Colon (tissue), 2 donors: ENCODE data around the gene VWF.
"Not testable (repeated sequence)": the region's sequence is repeated elsewhere in the genome, so short reads cannot be mapped to it uniquely, and the experiment has no call there.

ENCODE experiments used
- FAIRE-seq: peaks from 2 replicates; lab custom pipeline; 2012; peaks lifted over from hg19 to GRCh38; lab: Jason Lieb, UNC
- donor health status: control.
- donor health status: control.

Gene VWF

DNA sequence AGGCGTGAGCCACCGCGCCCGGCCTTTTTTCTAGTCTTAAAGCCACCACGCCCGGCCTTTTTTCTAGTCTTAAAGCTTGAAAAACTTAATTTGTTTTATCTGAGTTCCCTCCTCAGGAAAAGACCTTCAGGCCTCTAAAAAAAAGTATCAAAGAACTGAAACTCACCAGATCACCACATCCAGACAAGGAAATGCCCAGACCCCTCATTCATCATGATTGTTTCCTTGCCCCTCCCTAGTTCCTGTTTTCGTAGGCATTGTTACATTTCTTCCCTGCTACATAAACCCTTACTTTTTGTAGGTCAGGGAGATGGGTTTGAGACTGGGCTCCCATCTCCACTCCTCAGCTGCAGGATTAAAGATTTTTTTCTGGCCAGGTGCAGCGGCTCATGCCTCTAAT lies 21.1 kb upstream of the VWF start:
- FAIRE-seq = no peak

DNA sequence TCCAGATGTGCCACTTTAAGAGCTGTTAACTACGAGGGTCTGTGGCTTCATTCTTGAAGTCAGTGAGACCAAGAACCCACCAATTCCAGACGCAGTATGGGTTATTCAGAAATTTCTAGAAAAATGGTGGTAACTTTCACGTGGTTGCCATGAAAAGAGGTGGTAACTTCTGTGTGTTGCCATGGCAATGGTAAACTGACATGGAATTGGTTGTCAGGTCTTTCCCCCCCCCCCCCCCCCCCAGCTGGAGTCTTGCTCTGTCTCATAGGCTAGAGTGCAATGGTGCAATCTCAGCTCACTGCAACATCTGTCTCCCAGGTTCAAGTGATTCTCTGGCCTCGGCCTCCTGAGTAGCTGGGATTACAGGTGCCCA lies 18.8 kb upstream of the VWF start:
- no peak for FAIRE-seq

DNA sequence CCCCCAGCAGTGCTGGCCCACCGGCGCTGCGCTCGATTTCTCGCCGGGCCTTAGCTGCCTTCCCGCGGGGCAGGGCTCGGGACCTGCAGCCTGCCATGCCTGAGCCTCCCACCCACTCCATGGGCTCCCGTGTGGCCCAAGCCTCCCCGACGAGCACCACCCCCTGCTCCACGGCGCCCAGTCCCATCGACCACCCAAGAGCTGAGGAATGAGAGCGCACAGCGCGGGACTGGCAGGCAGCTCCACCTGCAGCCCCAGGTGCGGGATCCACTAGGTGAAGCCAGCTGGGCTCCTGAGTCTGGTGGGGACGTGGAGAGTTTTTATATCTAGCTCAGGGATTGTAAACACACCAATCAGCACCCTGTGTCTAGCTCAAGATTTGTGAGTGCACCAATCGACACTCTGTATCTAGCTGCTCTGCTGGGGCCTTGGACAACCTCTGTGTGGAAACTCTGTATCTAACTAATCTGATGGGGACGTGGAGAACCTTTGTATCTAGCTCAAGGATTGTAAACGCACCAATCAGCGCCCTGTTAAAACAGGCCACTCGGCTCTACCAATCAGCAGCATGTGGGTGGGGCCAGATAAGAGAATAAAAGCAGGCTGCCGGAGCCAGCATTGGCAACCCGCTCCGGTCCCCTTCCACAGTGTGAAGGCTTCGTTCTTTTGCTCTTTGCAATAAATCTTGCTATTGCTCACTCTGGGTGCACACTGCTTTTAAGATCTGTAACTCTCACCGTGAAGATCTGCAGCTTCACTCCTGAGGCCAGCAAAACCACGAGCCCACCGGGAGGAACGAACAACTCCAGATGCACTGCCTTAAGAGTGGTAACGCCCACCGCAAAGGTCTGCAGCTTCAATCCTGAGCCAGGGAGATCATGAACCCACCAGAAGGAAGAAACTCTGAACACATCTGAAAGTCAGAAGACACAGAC lies 18.2 kb upstream of the VWF start:
- FAIRE-seq = not testable (repeated sequence)

DNA sequence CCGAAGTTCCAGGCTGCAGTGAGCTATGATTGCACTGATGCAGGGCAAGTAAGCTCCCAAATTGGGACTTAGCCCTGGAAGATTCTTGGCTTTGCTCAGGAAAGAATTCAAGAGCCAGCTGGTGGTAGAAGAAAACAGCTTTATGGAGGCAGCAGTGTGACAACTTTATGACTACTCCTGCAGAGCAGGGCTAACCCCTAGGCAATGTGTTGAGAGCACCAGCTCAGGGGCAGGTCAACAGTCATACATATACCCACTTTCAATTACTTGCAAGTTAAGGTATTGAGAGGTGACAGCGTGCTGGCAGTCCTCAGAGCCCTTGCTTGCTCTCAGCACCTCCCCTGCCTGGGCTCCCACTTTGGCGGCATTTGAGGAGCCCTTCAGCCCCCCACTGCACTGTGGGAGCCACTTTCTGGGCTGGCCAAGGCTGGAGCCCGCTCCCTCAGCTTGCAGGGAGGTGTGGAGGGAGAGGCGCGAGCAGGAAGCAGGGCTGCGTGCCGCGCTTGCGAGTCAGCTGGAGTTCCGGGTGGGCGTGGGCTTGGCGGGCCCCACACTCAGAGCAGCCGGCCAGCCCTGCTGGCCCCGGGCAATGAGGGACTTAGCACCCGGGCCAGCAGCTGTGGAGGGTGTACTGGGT lies 17.4 kb upstream of the VWF start:
- not testable (repeated sequence) for FAIRE-seq

DNA sequence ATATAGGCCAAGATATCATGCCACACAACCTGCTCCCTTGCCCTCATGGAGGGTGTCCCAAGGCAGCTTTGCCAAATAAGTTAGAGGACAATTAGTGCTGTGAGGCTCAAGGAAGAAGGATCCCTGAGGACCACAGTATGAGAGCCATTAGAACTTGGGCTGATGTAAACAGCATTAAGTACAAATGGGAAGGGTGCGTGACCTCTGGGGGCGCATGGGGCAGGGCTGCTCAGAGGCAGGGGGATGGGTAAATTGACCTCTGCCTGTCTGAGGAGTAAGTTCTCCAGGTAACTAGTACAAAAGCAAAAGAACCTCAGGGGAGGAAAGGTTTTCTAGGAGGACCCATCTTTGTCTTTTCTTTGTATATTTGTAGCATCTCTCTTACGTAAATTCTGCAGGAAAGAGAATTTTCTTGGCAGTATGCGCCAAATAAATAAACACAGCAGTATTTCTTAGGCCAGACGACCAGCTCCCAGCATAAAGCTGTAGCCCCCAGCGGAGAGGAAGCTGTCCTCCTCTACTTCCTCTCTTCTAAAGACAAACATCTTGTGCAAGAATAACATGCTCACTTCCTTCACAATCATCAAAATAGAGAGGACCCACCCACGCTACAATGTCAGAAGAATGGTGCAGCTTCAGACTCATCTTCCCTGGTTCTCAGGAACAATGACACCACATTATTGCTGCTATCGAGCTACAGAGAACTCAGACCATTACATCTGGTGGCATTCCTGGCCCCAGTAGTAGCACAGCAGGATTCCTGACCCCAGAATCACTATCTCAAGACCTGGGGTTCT lies 16.4 kb upstream of the VWF start:
- no peak for FAIRE-seq

DNA sequence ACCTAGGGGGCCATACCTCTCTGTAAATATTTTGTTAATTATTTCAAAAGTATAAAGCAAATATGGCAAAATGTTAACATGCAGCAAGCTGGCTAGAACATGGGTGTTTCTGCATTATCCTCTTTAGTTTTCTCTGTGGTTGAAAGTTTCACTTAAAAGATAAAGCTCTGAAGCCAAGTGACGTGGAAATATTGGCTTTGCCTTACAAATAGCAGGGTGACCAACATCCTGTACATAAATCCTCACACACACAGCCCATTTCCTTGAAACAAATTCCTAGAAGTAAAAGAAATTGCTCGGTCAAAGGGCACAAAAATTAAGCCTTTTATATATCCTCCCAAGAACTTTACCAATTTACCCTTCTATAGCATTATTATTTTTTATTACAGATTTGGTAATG lies 10.6 kb upstream of the VWF start:
- no peak for FAIRE-seq

DNA sequence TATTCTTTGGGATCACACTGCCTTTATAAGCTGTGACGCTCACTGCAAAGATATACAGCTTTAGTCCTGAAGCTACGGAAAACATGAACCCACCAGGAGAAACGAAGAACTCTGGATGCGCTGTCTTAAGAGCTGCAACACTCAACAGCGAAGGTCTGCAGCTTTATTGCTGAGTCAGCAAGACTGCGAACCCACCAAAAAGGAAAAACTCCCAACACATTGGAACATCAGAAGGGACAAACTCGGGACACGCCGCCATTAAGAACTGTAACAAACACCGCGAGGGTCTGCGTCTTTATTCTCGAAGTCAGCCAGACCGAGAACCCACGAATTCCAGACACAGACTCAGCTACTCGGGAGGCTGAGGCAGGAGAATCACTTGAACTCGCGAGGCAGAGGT lies 9.2 kb upstream of the VWF start:
- FAIRE-seq = no peak

DNA sequence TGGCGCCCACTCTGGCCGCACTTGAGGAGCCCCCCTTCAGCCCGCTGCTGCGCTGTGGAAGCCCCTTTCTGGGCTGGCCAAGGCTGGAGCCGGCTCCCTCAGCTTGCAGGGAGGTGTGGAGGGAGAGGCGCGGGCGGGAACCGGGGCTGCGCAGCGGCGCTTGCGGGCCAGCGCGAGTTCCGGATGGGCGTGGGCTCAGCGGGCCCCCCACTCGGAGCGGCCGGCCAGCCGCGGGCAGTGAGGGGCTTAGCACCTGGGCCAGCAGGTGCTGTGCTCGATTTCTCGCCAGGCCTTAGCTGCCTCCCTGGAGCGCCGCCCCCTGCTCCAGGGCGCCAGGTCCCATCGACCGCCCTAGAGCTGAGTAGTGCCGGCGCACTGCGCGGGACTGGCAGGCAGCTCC lies 8.0 kb upstream of the VWF start:
- FAIRE-seq = no peak

DNA sequence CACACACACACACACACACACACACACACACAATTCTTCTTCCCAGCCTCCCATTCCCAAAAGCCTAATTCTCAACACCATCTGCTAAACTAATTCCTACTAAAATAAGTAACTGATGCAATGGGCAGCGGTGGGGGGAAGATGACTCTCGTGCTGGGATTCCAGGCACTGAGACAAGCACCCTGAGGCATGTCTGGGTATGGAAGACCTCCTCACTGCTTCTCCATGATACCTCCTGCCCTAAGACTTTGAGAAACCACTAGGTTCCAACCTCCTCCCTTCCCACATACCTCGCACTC lies 789 bp upstream of the VWF start:
- FAIRE-seq = no peak

DNA sequence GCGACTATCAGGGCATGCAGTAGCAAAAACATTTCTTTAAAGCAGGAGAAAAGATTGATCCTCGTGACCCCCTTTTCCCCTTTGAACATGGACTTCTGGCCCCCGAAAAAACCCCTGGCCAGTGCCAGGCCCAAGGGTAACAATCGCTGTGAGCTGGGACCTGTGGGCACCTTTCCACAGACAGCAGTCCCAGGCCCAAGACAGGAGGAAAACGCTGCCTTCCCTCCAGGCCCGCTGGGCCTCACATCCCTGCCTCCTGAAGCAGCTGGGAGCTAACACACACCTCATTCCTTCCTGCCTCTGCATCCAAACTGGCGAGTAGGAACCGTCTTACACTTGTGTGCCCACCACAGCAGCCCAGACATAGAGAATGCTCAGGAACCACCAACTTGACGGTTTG lies 1.2 kb downstream of the VWF start:
- FAIRE-seq = no peak

DNA sequence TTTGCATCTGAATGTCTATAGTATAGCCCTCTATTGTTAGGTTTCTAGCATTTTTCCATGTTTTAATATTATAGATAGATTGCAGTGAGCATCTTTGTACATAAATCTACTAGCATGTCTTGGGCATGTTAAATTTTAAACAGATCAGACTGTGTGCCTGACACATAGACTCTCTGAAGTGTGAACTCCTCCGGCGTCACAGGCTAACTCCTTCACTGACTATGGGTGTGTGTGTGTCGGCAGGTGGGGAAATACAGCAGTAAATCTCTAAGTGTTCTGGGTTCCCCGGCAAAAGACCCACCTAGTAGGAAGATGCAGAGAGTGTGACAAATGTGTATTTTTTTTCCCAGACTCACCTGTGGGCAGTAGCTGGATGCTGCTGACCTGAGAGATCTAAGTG lies 2.3 kb downstream of the VWF start:
- FAIRE-seq = no peak

DNA sequence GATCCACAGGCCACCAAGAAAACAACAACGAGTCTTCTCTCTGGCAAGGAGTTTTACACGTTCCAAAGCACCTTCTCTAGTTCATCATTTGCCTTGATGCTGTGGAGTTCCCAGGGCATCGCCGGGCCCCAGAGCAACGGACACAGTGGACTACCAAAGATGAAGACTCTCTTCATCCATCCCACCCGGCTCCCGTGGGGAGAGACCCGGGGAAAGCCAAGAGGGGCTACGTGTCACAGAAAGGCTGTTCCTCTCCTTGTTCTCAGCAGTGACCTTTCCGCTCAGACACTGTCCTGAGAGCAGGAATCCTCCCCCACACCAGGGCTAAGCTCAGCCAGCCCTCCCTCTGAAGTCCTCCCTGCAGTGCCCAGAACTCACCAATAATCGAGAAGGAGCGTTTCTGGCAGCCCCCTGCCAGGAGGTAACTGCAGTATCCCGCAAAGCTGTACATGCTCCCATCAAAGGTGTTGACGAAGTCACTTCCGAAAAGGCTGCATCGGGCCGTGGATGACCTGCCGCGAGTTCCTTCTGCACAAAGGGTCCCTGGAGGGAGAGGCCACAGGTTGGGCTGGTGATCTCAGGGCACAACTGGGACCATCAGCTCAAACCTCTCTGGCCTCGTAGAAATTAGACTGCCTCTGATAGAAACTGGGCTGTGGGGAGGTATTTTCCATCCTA lies 3.5 kb downstream of the VWF start:
- FAIRE-seq = no peak

DNA sequence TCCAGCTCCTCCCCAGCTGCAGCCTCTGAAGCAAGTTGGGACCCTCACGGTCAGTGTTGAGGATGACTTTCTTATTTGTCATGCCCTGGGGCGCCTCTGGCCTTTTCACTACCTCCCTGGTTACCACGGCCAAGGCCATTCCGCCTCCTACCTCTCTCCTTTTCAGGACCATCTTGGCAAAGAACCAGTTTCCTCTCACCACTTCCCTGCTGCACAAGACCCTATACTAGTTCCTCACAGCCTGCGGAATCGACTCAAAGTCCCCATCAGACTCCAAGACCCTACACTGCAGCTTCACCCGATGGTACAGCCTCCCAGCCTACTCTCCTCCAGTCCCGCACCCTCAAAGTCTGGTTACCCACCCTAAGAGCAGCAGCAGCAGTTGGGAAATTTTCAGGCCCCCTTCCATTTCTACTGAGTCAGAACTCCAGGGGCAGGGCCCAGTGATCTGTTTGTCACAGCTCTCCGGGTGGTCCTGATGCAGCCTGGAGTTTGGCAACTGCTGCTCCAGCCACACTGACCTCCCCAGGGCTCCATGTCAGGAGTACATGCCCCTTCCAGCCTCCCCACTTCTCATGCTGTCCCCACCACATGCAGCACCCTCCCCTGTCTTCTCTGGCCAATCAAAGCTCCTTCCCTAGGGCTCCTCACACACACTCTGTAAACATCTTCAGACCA lies 5.4 kb downstream of the VWF start:
- FAIRE-seq = no peak

DNA sequence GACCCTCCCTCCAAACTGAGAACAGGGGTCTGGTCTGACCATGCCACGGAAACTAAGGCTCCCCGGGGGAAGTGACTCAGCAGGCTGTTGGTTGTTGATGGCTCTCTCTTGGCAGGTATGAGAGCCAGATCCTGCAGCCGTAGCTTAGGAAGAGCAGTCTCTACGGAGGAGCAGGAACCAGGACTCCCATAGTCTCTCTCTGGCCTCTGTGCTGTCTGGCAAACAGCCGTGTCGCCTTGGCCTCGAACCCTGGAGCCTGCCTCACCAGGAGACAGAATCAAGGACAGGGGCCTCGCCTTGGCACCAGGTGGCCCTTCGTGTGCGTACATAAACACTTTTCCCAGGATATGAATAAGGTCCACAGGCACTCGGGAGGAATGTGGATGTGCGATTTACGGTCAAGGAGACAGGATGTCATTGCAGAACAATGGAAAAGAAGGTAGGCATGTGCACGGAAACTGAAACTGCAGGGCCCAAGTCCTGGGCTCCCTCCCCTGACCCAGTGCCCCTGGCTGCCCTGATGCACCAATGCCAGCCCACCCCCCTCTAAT lies 7.9 kb downstream of the VWF start:
- FAIRE-seq = no peak

DNA sequence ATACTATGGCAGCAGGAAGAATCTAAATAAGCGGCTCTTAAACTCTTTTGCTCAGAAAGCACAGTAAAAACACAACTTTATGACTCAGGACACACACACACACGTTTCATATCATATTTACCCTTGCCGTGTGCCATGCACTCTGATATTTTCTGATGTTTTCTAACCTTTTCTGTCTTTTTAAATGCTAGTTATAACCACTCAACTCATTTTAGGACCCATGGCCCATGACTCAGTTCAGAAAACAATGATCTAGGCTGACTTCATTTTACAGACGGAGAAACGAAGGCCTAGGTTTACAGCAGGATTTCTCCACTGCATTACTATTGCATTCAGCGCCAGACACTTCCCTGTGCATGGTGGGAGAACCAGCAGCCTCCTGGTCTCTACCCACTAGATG lies 9.1 kb downstream of the VWF start:
- no peak for FAIRE-seq

DNA sequence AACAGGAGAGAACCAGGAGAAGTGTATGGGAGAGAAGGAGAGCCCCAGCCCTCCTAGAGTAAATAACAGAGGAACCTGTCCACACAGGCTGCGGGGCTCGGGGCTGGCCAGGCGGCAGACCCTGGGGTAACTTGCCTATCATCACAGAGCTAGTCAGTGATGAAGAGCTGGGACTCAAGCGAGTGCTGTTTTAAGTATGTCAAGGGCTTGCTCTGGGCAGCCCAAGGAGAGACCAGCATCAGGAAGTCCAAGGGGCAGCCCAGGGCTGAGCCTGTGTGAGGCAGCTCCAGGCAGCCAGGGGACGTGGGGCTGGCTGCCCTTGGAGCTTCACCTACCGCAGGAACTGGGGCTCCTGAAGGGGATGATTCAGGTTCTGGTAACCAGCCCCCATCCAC lies 10.0 kb downstream of the VWF start:
- FAIRE-seq = no peak

DNA sequence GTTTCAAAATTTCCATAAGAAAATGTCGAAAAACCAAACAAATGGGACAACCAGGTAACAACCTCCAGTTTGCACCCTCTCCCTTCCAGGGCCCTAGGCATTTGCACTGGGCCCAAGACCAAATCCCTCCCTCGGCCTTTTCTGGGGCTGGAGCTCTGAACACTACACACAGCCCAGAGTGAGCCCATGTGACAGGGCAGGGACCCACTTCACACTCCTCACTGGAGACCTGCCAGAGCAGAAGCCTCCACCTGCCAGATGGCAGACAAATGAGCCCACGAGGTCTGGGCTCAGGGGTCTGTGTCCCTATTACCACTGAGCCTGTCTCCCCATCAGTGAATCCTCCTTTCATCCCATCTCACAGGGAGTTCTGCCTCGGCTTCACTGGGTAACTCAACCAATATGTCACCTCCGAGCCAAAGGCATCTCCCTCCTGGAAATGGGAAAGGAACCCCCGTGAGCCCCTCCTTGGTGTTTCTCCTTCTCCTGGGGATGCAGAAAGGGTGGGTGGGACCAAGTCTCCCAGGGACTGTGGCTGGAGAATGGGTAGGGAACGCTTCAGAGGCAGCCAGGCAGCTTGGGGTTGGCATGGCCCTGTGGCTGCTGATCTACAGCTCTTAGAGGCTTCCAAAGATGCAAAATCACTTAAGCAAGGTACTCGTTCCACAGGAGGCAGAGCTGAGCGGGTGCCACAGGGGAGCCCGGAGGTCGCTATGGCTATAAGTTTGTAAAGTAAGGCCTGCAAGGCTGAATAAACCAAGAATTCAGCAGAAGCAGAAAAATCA lies 10.6 kb downstream of the VWF start:
- FAIRE-seq = no peak

DNA sequence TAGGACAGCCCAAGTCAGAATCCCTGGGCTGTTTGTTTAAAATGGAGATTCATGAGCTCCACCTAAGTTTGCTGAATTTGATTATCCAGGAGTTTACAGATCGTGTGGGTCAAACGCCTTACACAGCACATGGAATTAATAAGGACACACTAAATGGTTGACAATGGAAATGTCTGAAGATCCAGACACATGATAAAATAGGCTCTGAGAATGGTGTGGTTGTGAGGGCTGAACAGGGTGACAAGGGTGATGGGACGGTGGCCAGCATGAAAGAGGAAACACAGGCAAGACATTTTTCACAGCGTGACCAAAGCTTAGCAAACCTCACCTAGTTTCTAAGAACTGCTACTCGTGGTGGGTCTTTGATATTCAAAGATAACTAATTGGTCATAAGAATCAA lies 12.5 kb downstream of the VWF start:
- FAIRE-seq = no peak

DNA sequence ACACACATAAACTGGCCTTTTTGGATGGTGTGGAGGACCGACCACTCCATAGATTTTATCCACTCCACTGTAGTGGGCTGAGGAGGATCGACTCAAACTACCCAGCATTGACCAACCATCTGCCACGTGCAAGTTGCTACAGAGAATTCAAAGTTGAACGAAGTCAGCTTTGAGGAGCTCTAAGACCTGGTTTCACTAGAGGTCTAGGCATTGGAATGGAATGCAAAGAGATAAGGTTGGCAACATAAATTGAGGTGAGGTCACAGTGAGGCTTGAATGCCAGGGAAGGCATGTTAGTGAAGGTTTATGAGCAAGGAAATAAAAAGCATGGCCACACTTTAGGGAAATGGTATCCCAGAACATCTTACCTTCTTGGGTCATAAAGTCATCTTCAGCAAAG lies 14.5 kb downstream of the VWF start:
- no peak for FAIRE-seq

DNA sequence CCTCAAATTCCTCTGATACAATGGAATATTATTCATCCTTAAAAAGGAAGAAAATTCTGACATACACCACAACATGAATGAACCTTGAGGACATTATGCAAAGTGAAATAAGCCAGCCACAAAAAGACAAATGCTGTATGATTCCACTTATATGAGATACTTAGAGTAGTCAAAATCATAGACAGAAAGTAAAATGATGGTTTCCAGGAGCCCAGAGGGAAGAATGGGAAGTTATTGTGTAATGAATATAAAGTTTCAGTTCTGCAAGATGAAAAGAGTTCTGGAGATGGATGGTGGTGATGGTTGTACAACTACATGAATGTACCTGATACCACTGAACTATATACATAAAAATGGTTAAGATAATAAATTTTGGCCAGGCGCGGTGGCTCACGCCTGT lies 18.3 kb downstream of the VWF start:
- no peak for FAIRE-seq

DNA sequence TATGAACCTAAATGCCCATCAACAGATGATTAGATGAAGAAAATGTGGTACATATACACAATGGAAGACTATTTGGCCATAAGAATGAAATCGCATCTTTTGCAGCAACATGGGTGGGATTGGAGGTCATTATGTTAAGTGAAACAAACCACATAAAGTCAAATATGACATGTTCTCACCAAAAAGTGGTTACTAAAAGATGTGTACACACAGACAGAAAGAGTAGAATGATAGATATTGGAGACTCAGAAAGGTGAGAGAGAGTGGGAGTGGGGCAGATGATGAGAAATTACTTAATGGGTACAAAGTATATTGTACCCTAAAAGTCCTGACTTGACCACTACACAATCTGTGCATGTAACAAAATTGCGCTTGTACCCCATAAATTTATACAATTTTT lies 19.6 kb downstream of the VWF start:
- no peak for FAIRE-seq
